A549 (cell line): ENCODE data around the gene PEX5.

ENCODE experiments used
- BHLHE40 ChIP-seq: IDR thresholded peaks from 2 replicates; pipeline ENCODE4 v1.6.1; 2012; ENCODE audit warnings: low read depth, low read length, inconsistent platforms
- CEBPB ChIP-seq, 2 experiments: fragments of >200 bp in 1 of 2; sonication (Bioruptor Twin) in 1 of 2; formaldehyde crosslinking in 1 of 2; IDR thresholded peaks; 2 replicates each; pipeline ENCODE4 v1.6.1; 2012 to 2016
- CTCF ChIP-seq: fragments of >200 bp; sonication (Bioruptor Twin); formaldehyde crosslinking; IDR thresholded peaks from 3 replicates; pipeline ENCODE4 v1.5.1; 2016
- EP300 ChIP-seq, 2 experiments: fragments of >200 bp; sonication (Bioruptor Twin); formaldehyde crosslinking; IDR thresholded peaks; 2 replicates in 1 of 2; 3 replicates in 1 of 2; pipeline ENCODE4 v1.6.1; 2016 to 2017
- FOSL2 ChIP-seq, 2 experiments: fragments of 450-650 bp in 1 of 2; fragments of >200 bp in 1 of 2; sonication (Bioruptor Twin) in 1 of 2; formaldehyde crosslinking; IDR thresholded peaks; 2 replicates each; pipeline versions ENCODE4 v1.5.0 to v1.6.1; 2016 to 2020; ENCODE audit warnings: mild to moderate bottlenecking in 1 of 2, moderate library complexity in 1 of 2
- HOXB5 ChIP-seq: fragments of 250-450 bp; sonication (Bioruptor Pico); IDR thresholded peaks from 2 replicates; pipeline ENCODE4 v1.5.0; 2020; ENCODE audit warnings: mild to moderate bottlenecking, moderate library complexity
- POLR2A ChIP-seq: IDR thresholded peaks from 2 replicates; pipeline ENCODE4 v1.6.1; 2012; ENCODE audit warnings: mild to moderate bottlenecking, low read length
- POLR2AphosphoS2 ChIP-seq: conservative IDR thresholded peaks from 2 replicates; pipeline ENCODE4 v1.6.1; 2012; ENCODE audit warnings: low read length, improper control_type of control experiment, inconsistent platforms
- RCOR1 ChIP-seq: fragments of 150-350 bp; IDR thresholded peaks from 2 replicates; pipeline ENCODE4 v1.6.1; 2014; ENCODE audit warnings: antibody characterized with exemption, low read length, low read depth
- TF ChIP-seq, protein P1 (sequence below): IDR thresholded peaks from 2 replicates; pipeline ENCODE4 v1.6.1; 2012

DNA sequence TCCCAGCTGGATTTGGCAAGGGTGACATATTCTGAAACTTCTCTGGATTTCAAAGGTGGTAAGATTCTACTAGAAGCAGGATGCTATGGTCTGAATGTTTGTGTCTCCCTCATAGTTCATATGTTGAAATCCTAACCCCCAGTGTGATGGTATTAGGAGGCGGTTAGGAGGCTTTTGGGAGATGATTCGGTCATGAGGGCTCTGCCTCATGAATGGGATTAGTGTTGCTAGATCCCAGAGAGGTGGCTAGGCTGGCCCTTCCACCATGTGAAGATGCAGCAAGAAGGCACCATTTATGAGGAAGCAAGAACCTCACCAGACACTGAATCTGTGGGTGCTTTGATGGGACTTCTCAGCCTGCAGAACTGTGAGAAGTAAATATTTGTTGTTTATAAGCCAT, 11.0 kb upstream of the PEX5 start:
- TF ChIP-seq FOSL2 (IDR thresholded peaks at IDR 0.05) (no peak), FOSL2 (CRISPR knock-in tag; IDR thresholded peaks at IDR 0.05) (no peak), CTCF (no peak), RCOR1 (no peak), POLR2A (no peak), HOXB5 (CRISPR knock-in tag) (no peak), POLR2AphosphoS2 (no peak), BHLHE40 (no peak), CEBPB (IDR thresholded peaks at IDR 0.05) (no peak), EP300 (IDR thresholded peaks at IDR 0.05) (no peak)
- TF ChIP-seq, protein P1, sequence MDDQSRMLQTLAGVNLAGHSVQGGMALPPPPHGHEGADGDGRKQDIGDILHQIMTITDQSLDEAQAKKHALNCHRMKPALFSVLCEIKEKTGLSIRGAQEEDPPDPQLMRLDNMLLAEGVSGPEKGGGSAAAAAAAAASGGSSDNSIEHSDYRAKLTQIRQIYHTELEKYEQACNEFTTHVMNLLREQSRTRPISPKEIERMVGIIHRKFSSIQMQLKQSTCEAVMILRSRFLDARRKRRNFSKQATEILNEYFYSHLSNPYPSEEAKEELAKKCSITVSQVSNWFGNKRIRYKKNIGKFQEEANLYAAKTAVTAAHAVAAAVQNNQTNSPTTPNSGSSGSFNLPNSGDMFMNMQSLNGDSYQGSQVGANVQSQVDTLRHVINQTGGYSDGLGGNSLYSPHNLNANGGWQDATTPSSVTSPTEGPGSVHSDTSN: no peak
